Gastroesophageal sphincter (tissue), 3 donors: ENCODE results near the gene ADAMTS5.

Source experiments
- CTCF ChIP-seq, 4 experiments: fragments of 200-600 bp in 2 of 4; fragments of 450-650 bp in 2 of 4; sonication (generic) in 1 of 4; IDR thresholded peaks; one replicate each; pipeline ENCODE4 v1.5.1; 2017 to 2019; ENCODE audit warnings: antibody characterized with exemption in 4 of 4, mild to moderate bottlenecking in 2 of 4, moderate library complexity in 2 of 4
- POLR2A ChIP-seq, 2 donors: fragments of 450-650 bp; IDR thresholded peaks; one replicate each; pipeline ENCODE4 v1.6.1; 2017; ENCODE audit warnings: antibody characterized with exemption in 2 of 2, mild to moderate bottlenecking in 2 of 2, moderate library complexity in 1 of 2
- POLR2AphosphoS5 ChIP-seq: sonication (generic); formaldehyde crosslinking; IDR thresholded peaks from one replicate; pipeline ENCODE4 v1.6.1; 2017; ENCODE audit warnings: antibody characterized with exemption

- no peak for TF ChIP-seq POLR2AphosphoS5
- TF ChIP-seq POLR2A (IDR thresholded peaks at IDR 0.05), result no peak
- TF ChIP-seq CTCF (IDR thresholded peaks at IDR 0.05), result no peak
Measured at GRCh38 chr21:26973226-26973625, 6.3 kb upstream of the ADAMTS5 start.
